ENCODE measurements around the gene TTC7B. TPM values are rescaled to one million over a fixed set of nuclear protein-coding genes. Genes with fewer than 3 reads are reported as not detected.
A peak's percentile ranks its signal among the peaks of the same experiment; 100 is the strongest.

TTC7B gene
- total RNA-seq, 4 donors from 2014 or later, result 8.4 to 11.2 (median 9.2) TPM

DNA sequence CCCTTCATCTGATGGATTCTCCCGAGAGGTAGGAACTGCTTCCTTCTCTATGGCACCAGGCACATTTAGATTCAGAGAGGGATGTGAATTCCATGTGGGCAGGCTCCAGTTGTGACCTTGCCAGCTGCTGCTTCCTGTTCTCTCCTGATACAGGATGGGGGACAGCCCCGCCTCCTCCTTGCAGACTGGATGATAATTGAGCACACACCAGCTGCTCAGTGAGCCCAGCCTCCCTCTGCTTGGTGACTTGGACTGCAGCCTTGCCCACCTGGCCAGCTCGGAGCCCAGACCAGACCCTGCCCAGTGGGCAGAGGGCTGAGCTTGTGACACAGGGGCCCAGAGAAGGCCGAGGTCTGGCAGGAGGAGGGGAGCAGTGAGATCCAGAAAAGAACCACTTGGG is 329.2 kb downstream of the TTC7B start:
- intact Hi-C loops (cut with DNase I; ENCODE audit: low total_unique reads), result no loop called here
- Histone ChIP-seq H3K4me3 (no peak overlapping the region), H3K9me3 (no peaks in the 10 kb centered on the region), H3K36me3 (no peaks in the 10 kb centered on the region), H3K27me3 (no peaks in the 10 kb centered on the region), H3K27ac (no peak overlapping the region), H3K4me1 (peaks cover 0 to 27% (median 6%) of the 10 kb centered on the region in 4 donors)
- no peak for DNase-seq
- TF ChIP-seq POLR2AphosphoS5 (IDR thresholded peaks at IDR 0.05) (no peak), POLR2A (IDR thresholded peaks at IDR 0.05) (no peak), EP300 (IDR thresholded peaks at IDR 0.05; ENCODE audit: low read depth) (no peak)
- TF ChIP-seq, protein P1, sequence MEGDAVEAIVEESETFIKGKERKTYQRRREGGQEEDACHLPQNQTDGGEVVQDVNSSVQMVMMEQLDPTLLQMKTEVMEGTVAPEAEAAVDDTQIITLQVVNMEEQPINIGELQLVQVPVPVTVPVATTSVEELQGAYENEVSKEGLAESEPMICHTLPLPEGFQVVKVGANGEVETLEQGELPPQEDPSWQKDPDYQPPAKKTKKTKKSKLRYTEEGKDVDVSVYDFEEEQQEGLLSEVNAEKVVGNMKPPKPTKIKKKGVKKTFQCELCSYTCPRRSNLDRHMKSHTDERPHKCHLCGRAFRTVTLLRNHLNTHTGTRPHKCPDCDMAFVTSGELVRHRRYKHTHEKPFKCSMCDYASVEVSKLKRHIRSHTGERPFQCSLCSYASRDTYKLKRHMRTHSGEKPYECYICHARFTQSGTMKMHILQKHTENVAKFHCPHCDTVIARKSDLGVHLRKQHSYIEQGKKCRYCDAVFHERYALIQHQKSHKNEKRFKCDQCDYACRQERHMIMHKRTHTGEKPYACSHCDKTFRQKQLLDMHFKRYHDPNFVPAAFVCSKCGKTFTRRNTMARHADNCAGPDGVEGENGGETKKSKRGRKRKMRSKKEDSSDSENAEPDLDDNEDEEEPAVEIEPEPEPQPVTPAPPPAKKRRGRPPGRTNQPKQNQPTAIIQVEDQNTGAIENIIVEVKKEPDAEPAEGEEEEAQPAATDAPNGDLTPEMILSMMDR (IDR thresholded peaks at IDR 0.05), result no peak
- in situ Hi-C loops (cut with MboI; ENCODE audit: low pct_ligation_motif_present in 1 of 4, low pct_unique_long_range_greater_than_20kb in 1 of 4, low sequenced_read_pairs in 3 of 4), result no loop called here
- 24% methylated on average over 4 of the region's 4 CpGs; no CpG with 5 or more reads in 1 of the 2 donors for WGBS, 2 donors (ENCODE audit: low coverage in 1 of 2)

DNA sequence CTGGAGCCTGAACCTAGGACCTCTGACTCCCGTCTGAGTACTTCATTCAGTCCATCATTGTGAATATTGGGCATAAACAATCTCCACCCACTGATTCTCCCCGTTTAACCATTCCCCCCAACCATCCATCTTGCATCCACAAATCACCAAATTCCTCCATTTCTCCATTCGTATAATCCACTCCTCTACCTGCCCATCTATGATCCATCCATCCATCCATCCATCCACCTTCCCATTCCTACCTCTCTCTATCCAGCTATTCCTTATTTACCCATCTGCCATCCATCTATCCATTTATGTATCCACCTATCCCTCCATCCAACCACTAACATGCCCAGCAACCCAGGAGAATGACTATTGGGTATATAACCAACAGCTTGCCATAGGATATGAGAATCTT is 331.9 kb downstream of the TTC7B start:
- H3K27me3 ChIP-seq, result no peaks in the 10 kb centered on the region
- H3K36me3 ChIP-seq, result no peaks in the 10 kb centered on the region
- no peak for DNase-seq
- H3K9me3 ChIP-seq, result no peaks in the 10 kb centered on the region
- H3K4me3 ChIP-seq, result no peak overlapping the region
- in situ Hi-C loops (cut with MboI; ENCODE audit: low pct_ligation_motif_present in 1 of 4, low pct_unique_long_range_greater_than_20kb in 1 of 4, low sequenced_read_pairs in 3 of 4), result no loop called here
- 66 to 70% methylated on average over 2 to 3 of the region's 3 CpGs for WGBS, 2 donors (ENCODE audit: low coverage in 1 of 2)
- H3K27ac ChIP-seq, result no peak overlapping the region
- H3K4me1 ChIP-seq, result peaks cover 0 to 11% (median 4%) of the 10 kb centered on the region in 4 donors
- intact Hi-C loops (cut with DNase I; ENCODE audit: low total_unique reads), result no loop called here
- TF ChIP-seq POLR2AphosphoS5 (IDR thresholded peaks at IDR 0.05), result no peak
- TF ChIP-seq, protein P1 (IDR thresholded peaks at IDR 0.05), result no peak

DNA sequence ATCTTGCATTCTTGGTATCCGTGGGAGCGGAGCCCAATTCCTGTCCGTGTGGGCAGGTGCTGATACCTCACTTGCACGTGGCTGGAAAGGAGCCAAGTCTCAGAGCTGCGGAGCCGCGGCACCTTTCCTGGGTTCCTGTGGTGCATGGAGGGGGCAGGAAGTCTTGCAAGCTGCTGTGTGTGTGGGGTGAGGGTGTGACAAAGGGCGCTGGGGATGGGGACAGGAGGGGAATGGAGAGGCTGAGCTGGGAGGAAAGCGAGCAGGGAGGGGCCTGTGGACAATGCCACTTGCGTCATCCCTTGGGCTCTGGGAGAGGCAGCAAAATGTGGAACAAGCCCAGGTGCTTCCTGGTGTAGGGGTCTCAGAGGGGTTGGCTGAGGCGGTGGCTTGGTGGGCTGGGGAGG is 332.7 kb downstream of the TTC7B start:
- no peaks in the 10 kb centered on the region for H3K36me3 ChIP-seq
- H3K9me3 ChIP-seq, result no peaks in the 10 kb centered on the region
- H3K27me3 ChIP-seq, result no peaks in the 10 kb centered on the region
- DNase-seq, result peak; percentile 49
- intact Hi-C loops (cut with DNase I; ENCODE audit: low total_unique reads), result no loop called here
- in situ Hi-C loops (cut with MboI; ENCODE audit: low pct_ligation_motif_present in 1 of 4, low pct_unique_long_range_greater_than_20kb in 1 of 4, low sequenced_read_pairs in 3 of 4), result no loop called here
- TF ChIP-seq POLR2A (IDR thresholded peaks at IDR 0.05) (no peak), EP300 (IDR thresholded peaks at IDR 0.05; ENCODE audit: low read depth) (no peak), POLR2AphosphoS5 (IDR thresholded peaks at IDR 0.05) (no peak)
- TF ChIP-seq, protein P1 (IDR thresholded peaks at IDR 0.05), result no peak
- peaks cover 0 to 11% (median 4%) of the 10 kb centered on the region in 4 donors for H3K4me1 ChIP-seq
- H3K4me3 ChIP-seq, result no peak overlapping the region
- WGBS, 2 donors (ENCODE audit: low coverage in 1 of 2), result 26% methylated on average over 11 of the region's 11 CpGs; no CpG with 5 or more reads in 1 of the 2 donors
- no peak overlapping the region for H3K27ac ChIP-seq

DNA sequence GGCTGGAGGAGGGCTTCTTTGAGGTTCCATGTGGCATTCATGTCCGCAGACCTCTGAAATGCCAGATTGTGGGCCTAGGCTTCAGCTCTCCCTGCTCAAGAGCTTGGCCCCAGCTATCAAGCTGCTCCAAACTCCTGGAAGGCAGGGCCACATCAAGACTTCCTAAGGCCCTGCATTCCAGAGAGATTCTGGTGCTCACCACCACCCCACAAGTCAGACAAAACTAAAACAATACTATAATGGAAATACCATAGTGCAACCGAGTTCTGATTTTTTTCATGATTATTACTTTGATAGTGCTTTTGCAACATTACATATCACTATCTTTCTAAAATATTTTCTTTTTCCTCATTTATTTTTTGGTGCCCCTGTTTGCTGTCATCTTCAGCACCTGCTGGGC is 333.1 kb downstream of the TTC7B start:
- H3K36me3 ChIP-seq, result no peaks in the 10 kb centered on the region
- 76% methylated on average over 2 of the region's 2 CpGs; no CpG with 5 or more reads in 1 of the 2 donors for WGBS, 2 donors (ENCODE audit: low coverage in 1 of 2)
- DNase-seq, result no peak
- H3K27ac ChIP-seq, result no peak overlapping the region
- intact Hi-C loops (cut with DNase I; ENCODE audit: low total_unique reads) (no loop called here), in situ Hi-C loops (cut with MboI; ENCODE audit: low pct_ligation_motif_present in 1 of 4, low pct_unique_long_range_greater_than_20kb in 1 of 4, low sequenced_read_pairs in 3 of 4) (no loop called here)
- no peaks in the 10 kb centered on the region for H3K27me3 ChIP-seq
- peaks cover 0 to 11% (median 4%) of the 10 kb centered on the region in 4 donors for H3K4me1 ChIP-seq
- H3K4me3 ChIP-seq, result no peak overlapping the region
- TF ChIP-seq EP300 (IDR thresholded peaks at IDR 0.05; ENCODE audit: low read depth), result no peak
- TF ChIP-seq POLR2AphosphoS5 (IDR thresholded peaks at IDR 0.05), result no peak
- TF ChIP-seq POLR2A (IDR thresholded peaks at IDR 0.05), result no peak
- TF ChIP-seq, protein P1 (IDR thresholded peaks at IDR 0.05), result no peak
- no peaks in the 10 kb centered on the region for H3K9me3 ChIP-seq
